ENCODE results near the gene BRD1.

The BRD1 gene

GRCh38 chr22:49800408-49801238 lies 27.1 kb downstream of the BRD1 start:
- DNase-seq = no peak

GRCh38 chr22:49799431-49800075 lies 28.1 kb downstream of the BRD1 start:
- no peak for DNase-seq

- no peak for DNase-seq
Observed at GRCh38 chr22:49798486-49799151, 29.1 kb downstream of the BRD1 start.

GRCh38 chr22:49797706-49798105 lies 30.0 kb downstream of the BRD1 start:
- no peak for DNase-seq

- no peak for DNase-seq
Observed at GRCh38 chr22:49796596-49797270, 30.9 kb downstream of the BRD1 start.

GRCh38 chr22:49795521-49795920 lies 32.2 kb downstream of the BRD1 start:
- DNase-seq = no peak

- no peak for DNase-seq
Observed at GRCh38 chr22:49793871-49794270, 33.8 kb downstream of the BRD1 start.

- no peak for DNase-seq
Observed at GRCh38 chr22:49793296-49793695, 34.4 kb downstream of the BRD1 start.

- DNase-seq = no peak
Observed at GRCh38 chr22:49792107-49792506, 35.6 kb downstream of the BRD1 start.

GRCh38 chr22:49791682-49792081 lies 36.0 kb downstream of the BRD1 start:
- no peak for DNase-seq

- DNase-seq = no peak
Observed at GRCh38 chr22:49790912-49791311, 36.8 kb downstream of the BRD1 start.

GRCh38 chr22:49789289-49790141 lies 38.2 kb downstream of the BRD1 start:
- no peak for DNase-seq

GRCh38 chr22:49788504-49788903 lies 39.2 kb downstream of the BRD1 start:
- DNase-seq = no peak

- DNase-seq = no peak
Observed at GRCh38 chr22:49787861-49788260, 39.8 kb downstream of the BRD1 start.

GRCh38 chr22:49786976-49787706 lies 40.5 kb downstream of the BRD1 start:
- no peak for DNase-seq

- no peak for DNase-seq
Observed at GRCh38 chr22:49785841-49786471, 41.7 kb downstream of the BRD1 start.

GRCh38 chr22:49785046-49785521 lies 42.6 kb downstream of the BRD1 start:
- no peak for DNase-seq

- no peak for DNase-seq
Observed at GRCh38 chr22:49784630-49784971, 43.1 kb downstream of the BRD1 start.

GRCh38 chr22:49783926-49784629 lies 43.6 kb downstream of the BRD1 start:
- no peak for DNase-seq

GRCh38 chr22:49783036-49783746 lies 44.5 kb downstream of the BRD1 start:
- no peak for DNase-seq

Data from NCI-H187 treated with DMSO at 0.1 percent for 48 hours (cell line).